HepG2 (cell line): Measurements from ENCODE around the gene NDUFB3. TPM values are rescaled to one million over a fixed set of nuclear protein-coding genes. Genes with fewer than 3 reads are reported as not detected.
A peak's percentile ranks its signal among the peaks of the same experiment; 100 is the strongest.

Source experiments
- AKNA ChIP-seq: sonication (generic); formaldehyde crosslinking; IDR thresholded peaks from 2 replicates; pipeline ENCODE4 v1.4.0; 2020; ENCODE audit warnings: missing genetic modification reagents, borderline replicate concordance
- BCL6 ChIP-seq: IDR thresholded peaks from 2 replicates; pipeline ENCODE4 v1.6.1; 2016; ENCODE audit warnings: missing genetic modification reagents, missing compliant biosample characterization
- EHMT2 ChIP-seq: fragments of 200-600 bp; sonication (generic); IDR thresholded peaks from 2 replicates; pipeline ENCODE4 v1.7.0; 2017; ENCODE audit warnings: antibody characterized with exemption, low read depth, low read length, borderline replicate concordance
- JUND ChIP-seq: sonication (generic); formaldehyde crosslinking; IDR thresholded peaks from 2 replicates; pipeline ENCODE4 v1.8.0; 2022; ENCODE audit warnings: mild to moderate bottlenecking, missing genetic modification reagents
- MAZ ChIP-seq, 2 experiments: sonication (generic) in 1 of 2; formaldehyde crosslinking in 1 of 2; IDR thresholded peaks; 2 replicates each; pipeline versions ENCODE4 v1.5.0 to v1.6.1; 2012 to 2020; ENCODE audit warnings: low read depth in 2 of 2, mild to moderate bottlenecking in 2 of 2, borderline replicate concordance in 1 of 2, improper control_type of control experiment in 1 of 2, low read length in 1 of 2, missing genetic modification reagents in 1 of 2, moderate library complexity in 1 of 2
- MED13 ChIP-seq: sonication (generic); formaldehyde crosslinking; IDR thresholded peaks from 2 replicates; pipeline ENCODE4 v1.5.0; 2020; ENCODE audit warnings: missing genetic modification reagents
- MIER2 ChIP-seq: IDR thresholded peaks from 2 replicates; pipeline ENCODE4 v1.6.1; 2016; ENCODE audit warnings: missing biosample characterization, missing genetic modification reagents
- MLX ChIP-seq: IDR thresholded peaks from 2 replicates; pipeline ENCODE4 v1.6.1; 2016
- NAIF1 ChIP-seq: sonication (generic); formaldehyde crosslinking; IDR thresholded peaks from 2 replicates; pipeline ENCODE4 v1.5.0; 2020; ENCODE audit warnings: mild to moderate bottlenecking, missing genetic modification reagents, borderline replicate concordance
- PAXIP1 ChIP-seq: sonication (generic); formaldehyde crosslinking; conservative IDR thresholded peaks from 2 replicates; pipeline ENCODE4 v1.4.0; 2020; ENCODE audit warnings: mild to moderate bottlenecking, missing genetic modification reagents, moderate library complexity
- RFX5 ChIP-seq: IDR thresholded peaks from 2 replicates; pipeline ENCODE4 v1.6.1; 2011; ENCODE audit warnings: low read depth, low read length, improper control_type of control experiment
- ZNF264 ChIP-seq: sonication (generic); formaldehyde crosslinking; IDR thresholded peaks from 2 replicates; pipeline ENCODE4 v1.4.0; 2020; ENCODE audit warnings: missing genetic modification reagents
- ZSCAN5A ChIP-seq: sonication (generic); formaldehyde crosslinking; IDR thresholded peaks from 2 replicates; pipeline ENCODE4 v1.8.0; 2022; ENCODE audit warnings: mild to moderate bottlenecking, missing genetic modification reagents, borderline replicate concordance
- polyA plus RNA-seq, 8 experiments: library from polyadenylated mRNA; depleted of rRNA in 3 of 8; stranded (reverse) in 7 of 8; unstranded in 1 of 8; fragments of >200 nt; fragmentation: Illumina TruSeq in 4 of 8; extraction: Trizol in 4 of 8; gene quantifications; 2 replicates each; pipeline versions ENCODE4 v1.2.1 to v1.2.3, GENCODE V29; 2011 to 2016; ENCODE audit warnings: low read depth in 4 of 8, missing spikeins in 1 of 8, mixed read lengths in 1 of 8; ENCODE audit not compliant: insufficient read depth in 1 of 8
- total RNA-seq, 5 experiments: library from RNA; depleted of rRNA; stranded (reverse); fragments of >200 nt; fragmentation: Illumina TruSeq; extraction: Trizol; gene quantifications; 2 replicates each; pipeline ENCODE4 v1.2.3, GENCODE V29; 2016; ENCODE audit warnings: low read depth in 1 of 5
- TF ChIP-seq, protein P1 (sequence below): sonication (generic); formaldehyde crosslinking; IDR thresholded peaks from 2 replicates; pipeline ENCODE4 v1.4.0; 2020; ENCODE audit warnings: missing genetic modification reagents, mild to moderate bottlenecking, borderline replicate concordance

NDUFB3 gene
- total and polyA plus RNA-seq, 2 of the 13 experiments (the other 11 are each of a cell fraction or from before 2014, with no cell fraction given) = 50.7 to 159 TPM

DNA sequence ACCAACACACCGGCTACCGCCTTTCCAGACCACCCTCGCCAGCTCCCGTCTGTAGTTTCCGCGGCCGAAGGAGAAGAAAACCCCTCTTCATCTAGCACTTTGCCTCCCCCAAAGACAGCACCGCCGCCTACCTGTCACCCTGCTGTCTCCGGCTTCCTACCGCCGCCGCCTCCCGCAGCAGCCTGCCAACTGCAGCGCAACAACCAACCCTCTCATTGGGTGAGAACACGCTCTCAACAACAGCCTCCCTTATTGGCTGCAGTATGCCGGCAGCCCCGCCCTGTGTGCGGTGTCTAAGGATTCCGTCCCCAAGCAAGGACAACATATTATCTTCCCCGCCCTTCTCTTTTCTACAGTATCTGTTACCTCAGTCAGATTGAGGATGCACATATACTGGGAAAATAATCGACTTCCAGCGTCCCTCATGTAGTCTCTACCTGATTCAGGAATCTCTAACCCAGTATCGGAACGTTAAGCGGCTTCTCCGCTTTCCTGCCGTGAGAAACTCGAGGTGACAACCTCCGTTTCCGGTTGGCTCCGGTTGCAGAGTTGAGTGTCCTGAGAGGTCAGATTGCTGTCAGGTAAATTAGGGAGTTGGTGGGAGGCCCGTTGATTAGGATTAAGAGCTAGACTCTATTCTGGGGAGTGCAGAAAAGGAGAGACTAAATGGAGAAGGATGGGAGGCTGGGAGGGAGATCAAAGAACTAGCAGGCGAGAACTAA, at the start of gene NDUFB3, which contains the start of gene HYCC2 (continued):
- TF ChIP-seq, protein P1, sequence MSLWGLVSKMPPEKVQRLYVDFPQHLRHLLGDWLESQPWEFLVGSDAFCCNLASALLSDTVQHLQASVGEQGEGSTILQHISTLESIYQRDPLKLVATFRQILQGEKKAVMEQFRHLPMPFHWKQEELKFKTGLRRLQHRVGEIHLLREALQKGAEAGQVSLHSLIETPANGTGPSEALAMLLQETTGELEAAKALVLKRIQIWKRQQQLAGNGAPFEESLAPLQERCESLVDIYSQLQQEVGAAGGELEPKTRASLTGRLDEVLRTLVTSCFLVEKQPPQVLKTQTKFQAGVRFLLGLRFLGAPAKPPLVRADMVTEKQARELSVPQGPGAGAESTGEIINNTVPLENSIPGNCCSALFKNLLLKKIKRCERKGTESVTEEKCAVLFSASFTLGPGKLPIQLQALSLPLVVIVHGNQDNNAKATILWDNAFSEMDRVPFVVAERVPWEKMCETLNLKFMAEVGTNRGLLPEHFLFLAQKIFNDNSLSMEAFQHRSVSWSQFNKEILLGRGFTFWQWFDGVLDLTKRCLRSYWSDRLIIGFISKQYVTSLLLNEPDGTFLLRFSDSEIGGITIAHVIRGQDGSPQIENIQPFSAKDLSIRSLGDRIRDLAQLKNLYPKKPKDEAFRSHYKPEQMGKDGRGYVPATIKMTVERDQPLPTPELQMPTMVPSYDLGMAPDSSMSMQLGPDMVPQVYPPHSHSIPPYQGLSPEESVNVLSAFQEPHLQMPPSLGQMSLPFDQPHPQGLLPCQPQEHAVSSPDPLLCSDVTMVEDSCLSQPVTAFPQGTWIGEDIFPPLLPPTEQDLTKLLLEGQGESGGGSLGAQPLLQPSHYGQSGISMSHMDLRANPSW (CRISPR knock-in tag) = peak; percentile 99; the same call in 1 of the 2 replicates
- TF ChIP-seq MIER2 (peak; percentile 81; the same call in 1 of the 2 replicates), RFX5 (no peak), MLX (0 out of 2 replicates have a peak, but pooled peaks have one; percentile 24), ZSCAN5A (peak; percentile 35; the same call in 1 of the 2 replicates), EHMT2 (peak; percentile 84; the same call in 1 of the 2 replicates), MAZ (IDR thresholded peaks at IDR 0.05; ENCODE audit: borderline replicate concordance, low read depth, low read length) (no peak), MAZ (CRISPR knock-in tag; IDR thresholded peaks at IDR 0.05; ENCODE audit: low read depth) (no peak; the same call in 1 of the 2 replicates), NAIF1 (CRISPR knock-in tag) (no peak), ZNF264 (CRISPR knock-in tag) (peak; percentile 69; the same call in 1 of the 2 replicates), BCL6 (CRISPR knock-in tag) (peak; percentile 78), JUND (CRISPR knock-in tag) (0 out of 2 replicates have a peak, but pooled peaks have one; percentile 48), PAXIP1 (CRISPR knock-in tag) (peak; percentile 72), AKNA (CRISPR knock-in tag) (no peak), MED13 (CRISPR knock-in tag) (peak; percentile 13; the same call in 1 of the 2 replicates)
